Measurements from ENCODE around the gene CWH43.
A peak's percentile ranks its signal among the peaks of the same experiment; 100 is the strongest.

CWH43 gene

GRCh38 chr4:48985976-48986653 is at the start of gene CWH43:
Gene CWH43 (plus strand): TSS chr4:48986275. CDS start chr4:48986430, 155 bp downstream.
- TF ChIP-seq CTCF (IDR thresholded peaks at IDR 0.05; ENCODE audit: low read depth, low read length), result no peak
- no peak within 1 kb of the TSS for H3K4me3 ChIP-seq (ENCODE audit: low read depth, low read length)

GRCh38 chr4:48937033-48937432 is 49.0 kb upstream of the CWH43 start:
- no peak for TF ChIP-seq CTCF (IDR thresholded peaks at IDR 0.05; ENCODE audit: low read depth, low read length)
- H3K4me3 ChIP-seq (ENCODE audit: low read depth, low read length), result no peak overlapping the region

GRCh38 chr4:48938831-48939230 is 47.2 kb upstream of the CWH43 start:
- no peak for TF ChIP-seq CTCF (IDR thresholded peaks at IDR 0.05; ENCODE audit: low read depth, low read length)
- H3K4me3 ChIP-seq (ENCODE audit: low read depth, low read length), result no peak overlapping the region

GRCh38 chr4:48939785-48940184 is 46.3 kb upstream of the CWH43 start:
- no peak for TF ChIP-seq CTCF (IDR thresholded peaks at IDR 0.05; ENCODE audit: low read depth, low read length)
- no peak overlapping the region for H3K4me3 ChIP-seq (ENCODE audit: low read depth, low read length)

GRCh38 chr4:48943387-48943786 is 42.7 kb upstream of the CWH43 start:
- no peak for TF ChIP-seq CTCF (IDR thresholded peaks at IDR 0.05; ENCODE audit: low read depth, low read length)

GRCh38 chr4:48944252-48944651 is 41.8 kb upstream of the CWH43 start:
- H3K4me3 ChIP-seq (ENCODE audit: low read depth, low read length), result no peak overlapping the region
- TF ChIP-seq CTCF (IDR thresholded peaks at IDR 0.05; ENCODE audit: low read depth, low read length), result no peak

More at GRCh38 chr4:48943387-48943786, 42.7 kb upstream of the CWH43 start:
- H3K4me3 ChIP-seq (ENCODE audit: low read depth, low read length), result no peak overlapping the region

GRCh38 chr4:48944756-48945241 is 41.3 kb upstream of the CWH43 start:
- TF ChIP-seq CTCF (IDR thresholded peaks at IDR 0.05; ENCODE audit: low read depth, low read length), result 0 out of 2 replicates have a peak, but pooled peaks have one; percentile 21
- H3K4me3 ChIP-seq (ENCODE audit: low read depth, low read length), result no peak overlapping the region

Data from WI38 (cell line).